CD4-positive, alpha-beta T cell treated with Interleukin-1 beta for 1 hour (primary cell): ENCODE data around the gene ZNF562.
"Not testable (repeated sequence)": the region's sequence is repeated elsewhere in the genome, so short reads cannot be mapped to it uniquely, and the experiment has no call there.

Source experiments
- DNase-seq, 2 donors: peaks; one replicate each; pipeline ENCODE4 v3.0.0-alpha.2; 2020 to 2022

Gene ZNF562

GRCh38 chr19:9674663-9675357 lies at the start of gene ZNF562:
TSS of gene ZNF562 (minus strand) at chr19:9675100. CDS start at chr19:9660744, 14,356 bp downstream.
- peak; percentile 85 for DNase-seq

DNA sequence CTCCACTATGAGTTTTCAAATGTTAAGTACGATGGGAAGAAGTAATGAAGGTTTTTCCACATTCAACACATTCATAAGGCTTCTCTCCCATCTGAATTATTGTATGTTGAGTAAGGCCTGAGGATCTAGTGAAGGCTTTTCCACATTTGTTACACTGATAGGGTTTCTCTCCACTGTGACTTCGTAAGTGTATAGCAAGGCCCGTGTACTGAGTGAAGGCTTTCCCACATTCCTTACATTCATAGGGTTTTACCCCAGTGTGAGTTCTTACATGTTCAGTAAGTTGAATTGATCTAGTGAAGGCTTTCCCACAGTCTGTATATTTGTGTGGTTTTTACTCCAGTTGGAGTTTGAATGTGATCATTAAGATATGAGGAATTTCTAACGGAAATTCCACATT lies 49.3 kb upstream of the ZNF562 start:
- no peak for DNase-seq

DNA sequence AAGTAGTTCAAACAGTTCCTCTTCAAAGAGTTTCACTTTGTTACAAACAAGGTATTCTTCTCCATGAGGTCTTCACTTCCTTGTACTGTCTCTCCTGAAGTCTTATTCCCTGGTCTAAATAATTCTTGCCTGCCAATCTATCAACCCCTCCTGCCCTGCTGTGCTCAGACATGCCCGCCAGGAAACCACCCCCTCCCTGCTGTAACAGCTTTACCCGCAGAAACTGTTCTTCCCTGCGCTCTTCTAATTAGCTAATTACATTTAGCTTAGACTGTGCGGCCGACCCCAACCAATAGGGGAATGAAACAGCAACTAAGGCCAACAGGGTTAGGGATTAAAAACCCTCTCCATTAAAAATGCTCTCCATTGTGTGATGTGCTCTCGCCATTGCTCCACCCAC lies 47.0 kb upstream of the ZNF562 start:
- no peak for DNase-seq

DNA sequence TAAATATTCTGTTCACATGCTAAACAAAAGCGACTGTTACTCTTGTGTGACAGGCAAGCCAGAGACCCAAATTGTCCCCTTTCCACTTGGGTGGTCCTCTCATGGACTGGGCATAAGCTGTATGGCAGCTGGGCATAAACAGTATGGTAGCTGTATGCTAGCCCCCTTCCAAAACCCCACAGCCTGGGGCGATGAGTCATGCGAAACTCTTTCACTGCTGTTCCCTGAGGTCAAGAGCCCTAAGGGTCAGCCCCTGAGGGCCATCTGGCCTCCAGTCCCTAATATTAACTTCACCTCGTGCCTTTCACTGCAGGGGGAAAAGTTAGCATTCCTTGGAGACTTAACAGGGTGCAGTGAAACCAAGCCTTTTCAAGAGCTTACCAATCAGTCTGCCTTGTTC lies 45.6 kb upstream of the ZNF562 start:
- no peak for DNase-seq

DNA sequence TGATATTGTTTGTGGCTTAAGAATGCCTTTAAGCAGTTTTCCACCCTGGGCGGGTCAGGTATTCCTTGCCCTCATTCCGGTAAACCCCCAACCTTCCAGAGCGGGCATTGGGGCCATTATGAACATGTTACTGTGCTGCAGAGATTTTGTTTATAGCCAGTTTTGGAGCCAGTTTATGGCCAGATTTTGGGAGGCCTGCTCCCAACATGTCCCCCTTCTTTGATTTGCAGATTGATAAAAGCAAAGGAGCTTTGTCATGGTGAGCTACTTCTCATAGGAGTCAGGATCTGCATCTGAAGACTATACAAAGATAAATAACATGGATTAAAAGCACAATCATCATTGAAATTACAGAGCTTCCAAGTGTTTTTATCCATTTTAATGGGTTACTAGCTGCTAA lies 36.9 kb upstream of the ZNF562 start:
- DNase-seq: no peak

GRCh38 chr19:9709305-9709704 lies 34.4 kb upstream of the ZNF562 start:
- DNase-seq: no peak

- no peak for DNase-seq
Measured at GRCh38 chr19:9705836-9706235, 30.9 kb upstream of the ZNF562 start.

DNA sequence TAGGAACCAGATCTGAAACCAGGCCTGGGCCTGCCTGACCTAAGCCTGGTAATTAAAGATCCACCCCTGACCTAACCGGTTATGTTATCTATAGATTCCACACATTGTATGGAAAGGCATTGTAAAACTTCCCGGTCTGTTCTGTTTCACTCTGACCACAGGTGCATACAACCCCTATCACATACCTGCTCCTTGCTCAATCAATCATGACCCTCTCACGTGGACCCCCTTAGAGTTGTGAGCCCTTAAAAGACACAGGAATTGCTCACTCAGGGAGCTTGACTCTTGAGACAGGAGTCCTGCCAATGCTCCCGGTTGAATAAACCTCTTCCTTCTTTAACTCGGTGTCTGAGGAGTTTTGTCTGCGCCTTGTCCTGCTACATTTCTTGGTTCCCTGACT lies 27.3 kb upstream of the ZNF562 start:
- DNase-seq: no peak

DNA sequence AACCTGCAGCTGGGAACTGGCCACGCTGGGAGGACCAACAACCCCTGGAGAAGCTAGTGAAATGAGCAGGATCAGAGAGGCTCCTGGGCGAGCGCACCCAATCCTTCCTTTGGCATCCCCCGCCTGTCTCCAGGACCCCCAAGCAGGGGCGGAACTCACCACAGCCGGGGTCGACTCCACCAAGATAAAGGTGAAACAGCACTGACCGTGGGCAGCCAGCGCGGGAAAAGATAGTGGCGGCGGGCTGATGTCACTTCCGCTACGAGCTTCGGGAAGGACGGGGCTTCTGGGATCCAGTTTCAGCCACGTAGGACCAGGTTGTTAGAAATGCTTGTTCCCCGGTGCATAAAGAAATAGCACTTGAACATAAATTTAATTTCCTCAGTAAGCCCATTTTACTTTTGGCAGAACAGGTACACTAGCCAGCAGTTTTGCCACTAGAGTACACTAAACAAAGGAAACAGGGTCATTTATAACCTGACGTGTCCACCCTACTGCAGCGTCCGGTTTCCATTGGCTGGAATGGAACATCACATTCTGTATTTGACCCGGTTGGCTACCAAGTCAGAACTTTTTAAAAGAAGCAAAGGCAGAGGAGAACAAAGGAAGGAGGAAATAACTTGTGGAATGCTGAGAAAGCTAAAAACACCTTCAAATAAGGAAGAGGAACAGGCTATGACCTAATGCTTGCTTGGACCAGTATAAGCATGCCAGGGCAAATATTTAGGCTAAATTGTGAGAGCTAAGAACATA lies 25.5 kb upstream of the ZNF562 start:
- no peak for DNase-seq

- not testable (repeated sequence) for DNase-seq
Measured at GRCh38 chr19:9690301-9690700, 15.4 kb upstream of the ZNF562 start.

DNA sequence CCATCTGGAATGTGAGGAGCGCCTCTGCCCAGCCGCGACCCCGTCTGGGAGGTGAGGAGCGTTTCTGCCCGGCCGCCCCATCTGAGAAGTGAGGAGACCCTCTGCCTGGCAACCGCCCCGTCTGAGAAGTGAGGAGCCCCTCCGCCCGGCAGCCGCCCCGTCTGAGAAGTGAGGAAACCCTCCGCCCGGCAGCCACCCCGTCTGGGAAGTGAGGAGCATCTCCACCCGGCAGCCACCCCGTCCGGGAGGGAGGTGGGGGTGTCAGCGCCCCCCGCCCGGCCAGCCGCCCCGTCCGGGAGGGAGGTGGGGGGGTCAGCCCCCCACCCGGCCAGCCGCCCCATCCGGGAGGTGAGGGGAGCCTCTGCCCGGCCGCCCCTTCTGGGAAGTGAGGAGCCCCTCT lies 5.1 kb upstream of the ZNF562 start:
- not testable (repeated sequence) for DNase-seq

GRCh38 chr19:9675358-9675901 lies 530 bp upstream of the ZNF562 start:
- DNase-seq: not testable (repeated sequence)

DNA sequence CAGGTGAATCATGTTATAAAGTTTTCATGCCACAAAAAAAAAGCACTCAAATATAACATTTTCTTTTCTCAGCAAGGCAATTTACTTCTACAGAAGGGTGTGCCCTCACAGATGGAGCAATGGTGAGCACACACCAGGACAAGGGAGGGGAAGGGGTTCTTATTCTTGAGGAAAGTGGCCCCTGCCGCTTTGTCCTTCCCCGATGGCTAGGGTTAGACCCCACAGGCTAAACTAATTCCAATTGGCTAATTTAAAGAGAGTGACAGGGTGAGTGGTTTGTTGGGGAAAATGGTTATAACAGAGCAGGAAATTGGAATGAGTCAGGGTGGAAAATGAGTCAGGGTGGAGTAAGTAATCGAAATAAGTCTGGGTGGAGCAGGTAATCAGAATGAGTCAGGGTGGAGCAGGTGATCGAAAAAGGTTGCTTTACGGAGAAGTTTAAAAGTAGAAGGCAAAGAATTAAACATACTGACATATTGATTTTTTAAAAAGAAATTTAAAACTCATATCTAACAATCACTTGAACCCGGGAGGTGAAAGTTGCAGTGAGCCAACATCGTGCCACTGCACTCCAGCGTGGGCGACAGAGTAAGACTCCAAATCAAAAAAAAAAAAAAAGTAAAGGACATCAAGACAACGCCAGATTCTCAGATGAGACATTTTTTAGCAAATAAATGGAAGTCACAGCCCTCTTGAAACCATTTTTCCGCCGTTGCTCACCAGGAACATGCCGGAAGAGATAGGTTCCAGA lies 813 bp downstream of the ZNF562 start:
- DNase-seq: peak in 1 of 2 donors; percentile 5

- no peak for DNase-seq
Measured at GRCh38 chr19:9672893-9673292, 2.0 kb downstream of the ZNF562 start.

GRCh38 chr19:9671655-9672054 lies 3.2 kb downstream of the ZNF562 start:
- DNase-seq: no peak

GRCh38 chr19:9668544-9668943 lies 6.4 kb downstream of the ZNF562 start:
- no peak for DNase-seq

GRCh38 chr19:9667898-9668297 lies 7.0 kb downstream of the ZNF562 start:
- DNase-seq: no peak

GRCh38 chr19:9658769-9659168 lies 16.1 kb downstream of the ZNF562 start:
- no peak for DNase-seq

DNA sequence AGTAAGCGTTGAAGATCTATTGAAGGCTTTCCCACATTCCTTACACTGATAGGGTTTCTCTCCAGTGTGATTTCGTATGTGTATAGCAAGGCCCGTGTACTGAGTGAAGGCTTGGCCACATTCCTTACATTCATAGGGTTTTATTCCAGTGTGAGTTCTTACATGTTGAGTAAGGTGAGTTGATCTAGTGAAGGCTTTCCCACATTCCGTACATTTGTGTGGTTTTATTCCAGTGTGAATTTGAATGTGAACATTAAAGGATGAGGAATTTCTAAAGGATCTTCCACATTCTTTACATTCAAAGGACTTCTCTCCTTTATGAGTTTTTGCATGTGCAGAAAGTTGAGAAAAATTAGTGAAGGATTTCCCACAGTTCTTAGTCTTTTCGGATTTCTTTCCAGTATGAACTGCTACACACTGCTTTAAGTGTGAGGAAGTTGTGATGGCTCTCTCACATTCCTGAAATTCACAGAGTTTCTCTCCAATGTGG lies 21.8 kb downstream of the ZNF562 start:
- not testable (repeated sequence) for DNase-seq

DNA sequence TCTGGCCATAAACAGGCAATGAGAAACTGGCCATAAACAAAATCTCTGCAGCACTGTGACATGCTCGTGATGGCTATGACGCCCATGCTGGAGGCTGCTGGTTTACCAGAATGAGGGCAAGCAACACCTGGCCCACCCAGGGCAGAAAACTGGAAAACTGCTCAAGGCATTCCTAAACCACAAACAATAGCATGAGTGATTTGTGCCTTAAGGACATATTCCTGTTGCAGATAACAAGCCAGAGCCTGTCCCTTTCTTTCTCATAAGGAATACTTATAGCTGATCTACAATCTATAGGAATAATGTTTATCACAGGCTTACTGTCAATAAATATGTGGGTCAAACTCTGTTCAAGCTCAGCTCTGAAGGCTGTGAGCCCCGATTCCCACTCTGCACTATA lies 23.4 kb downstream of the ZNF562 start:
- DNase-seq: not testable (repeated sequence)

- no peak for DNase-seq
Measured at GRCh38 chr19:9650345-9650744, 24.6 kb downstream of the ZNF562 start.

DNA sequence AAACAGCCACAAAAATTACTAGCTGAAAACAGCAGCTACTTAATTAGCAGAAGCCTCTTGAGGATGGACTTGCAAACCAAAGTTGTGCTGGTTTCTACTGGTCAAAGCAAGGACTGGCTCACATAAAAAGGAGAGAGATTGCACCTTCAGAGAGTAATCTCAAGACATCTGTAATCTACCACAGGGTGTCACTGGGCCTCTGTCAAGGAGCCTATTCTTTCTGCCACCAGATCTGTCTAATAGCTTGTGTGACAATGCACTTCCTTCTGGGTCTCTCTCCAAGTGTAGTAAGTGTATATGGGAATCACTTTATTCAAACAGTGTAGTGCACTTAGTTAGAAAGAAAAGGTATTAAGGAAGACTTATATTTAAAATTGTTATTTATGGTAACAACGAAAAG lies 29.4 kb downstream of the ZNF562 start:
- DNase-seq: peak in 1 of 2 donors; percentile 8

DNA sequence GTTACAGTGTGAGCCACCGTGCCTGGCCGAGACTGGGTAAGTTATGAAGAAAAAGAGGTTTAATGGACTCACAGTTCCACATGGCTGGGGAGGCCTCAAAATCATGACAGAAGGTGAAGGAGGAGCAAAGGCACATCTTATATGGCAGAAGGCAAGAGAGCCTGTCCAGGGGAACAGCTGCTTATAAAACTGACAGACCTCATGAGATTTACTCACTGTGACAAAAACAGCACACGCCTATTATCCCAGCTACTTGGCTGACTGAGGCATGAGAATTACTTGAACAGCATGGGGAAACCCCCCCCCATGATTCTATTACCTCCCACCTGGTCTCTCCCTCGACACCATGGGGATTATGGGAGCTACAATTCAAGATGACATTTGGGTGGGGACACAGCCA lies 30.4 kb downstream of the ZNF562 start:
- no peak for DNase-seq
